ENCODE results near the gene KCND2.

KCND2 gene

GRCh38 chr7:120311028-120311788 is 38.2 kb downstream of the KCND2 start:
- DNase-seq (ENCODE audit: low spot score), result no peak

- DNase-seq (ENCODE audit: low spot score), result no peak
These were observed 47.4 kb downstream of the KCND2 start for GRCh38 chr7:120320218-120320961.

- DNase-seq (ENCODE audit: low spot score), result no peak
These were observed 54.1 kb downstream of the KCND2 start for GRCh38 chr7:120327054-120327453.

GRCh38 chr7:120332433-120332832 is 59.5 kb downstream of the KCND2 start:
- DNase-seq (ENCODE audit: low spot score), result no peak

GRCh38 chr7:120334475-120334874 is 61.5 kb downstream of the KCND2 start:
- no peak for DNase-seq (ENCODE audit: low spot score)

GRCh38 chr7:120337308-120337907 is 64.4 kb downstream of the KCND2 start:
- peak; percentile 37 for DNase-seq (ENCODE audit: low spot score)

- no peak for DNase-seq (ENCODE audit: low spot score)
These were observed 71.3 kb downstream of the KCND2 start for GRCh38 chr7:120344276-120344675.

GRCh38 chr7:120353171-120353570 is 80.2 kb downstream of the KCND2 start:
- no peak for DNase-seq (ENCODE audit: low spot score)

- no peak for DNase-seq (ENCODE audit: low spot score)
These were observed 87.9 kb downstream of the KCND2 start for GRCh38 chr7:120360918-120361317.

GRCh38 chr7:120363414-120363813 is 90.4 kb downstream of the KCND2 start:
- no peak for DNase-seq (ENCODE audit: low spot score)

- DNase-seq (ENCODE audit: low spot score), result no peak
These were observed 98.0 kb downstream of the KCND2 start for GRCh38 chr7:120370954-120371353.

GRCh38 chr7:120373174-120373573 is 100.2 kb downstream of the KCND2 start:
- no peak for DNase-seq (ENCODE audit: low spot score)

- DNase-seq (ENCODE audit: low spot score), result no peak
These were observed 121.6 kb downstream of the KCND2 start for GRCh38 chr7:120394595-120394994.

- DNase-seq (ENCODE audit: low spot score), result no peak
These were observed 122.6 kb downstream of the KCND2 start for GRCh38 chr7:120395526-120396019.

GRCh38 chr7:120398284-120399000 is 125.5 kb downstream of the KCND2 start:
- DNase-seq (ENCODE audit: low spot score), result no peak

GRCh38 chr7:120400806-120401455 is 128.0 kb downstream of the KCND2 start:
- DNase-seq (ENCODE audit: low spot score), result no peak

GRCh38 chr7:120402079-120402767 is 129.2 kb downstream of the KCND2 start:
- no peak for DNase-seq (ENCODE audit: low spot score)

GRCh38 chr7:120402801-120403200 is 129.8 kb downstream of the KCND2 start:
- DNase-seq (ENCODE audit: low spot score), result no peak

GRCh38 chr7:120404042-120404441 is 131.1 kb downstream of the KCND2 start:
- no peak for DNase-seq (ENCODE audit: low spot score)

GRCh38 chr7:120405652-120406051 is 132.7 kb downstream of the KCND2 start:
- no peak for DNase-seq (ENCODE audit: low spot score)

- DNase-seq (ENCODE audit: low spot score), result no peak
These were observed 134.0 kb downstream of the KCND2 start for GRCh38 chr7:120407010-120407409.
